HCT116 (cell line): Measurements from ENCODE around the gene NFATC3. TPM values are rescaled to one million over a fixed set of nuclear protein-coding genes. Genes with fewer than 3 reads are reported as not detected.

Experiments
- ATAC-seq: fragments of 200-7000 bp; cut with Tn5 transposase; 2 replicates; pipeline ENCODE4 v1.9.1; 2020; ENCODE audit warnings: mild to moderate bottlenecking, moderate library complexity
- BruUV-seq: library from RNA; stranded (reverse); fragments of 400-500 nt; replicated peaks from 2 replicates; lab custom pipeline; 2021; lab: Mats Ljungman, UMichigan
- CTCF ChIA-PET: fragments of 300-600 bp; sonication (Branson Sonifier 250); formaldehyde crosslinking; loops from one replicate; lab custom pipeline; 2021; ENCODE audit warnings: antibody characterized with exemption; lab: Charles Lee
- POLR2A ChIA-PET: fragments of 300-600, 350-600 bp; sonication (Branson Sonifier 250); formaldehyde crosslinking; loops from one replicate; lab custom pipeline; 2021; ENCODE audit warnings: antibody characterized with exemption; lab: Charles Lee
- RAD21 ChIA-PET, 2 experiments: fragments of 300-600 bp; sonication (Branson Sonifier 250); formaldehyde crosslinking; loops; one replicate each; lab custom pipeline; 2023; ENCODE audit warnings: low total read pairs in 2 of 2; ENCODE audit not compliant: uncharacterized antibody in 2 of 2, unreplicated experiment in 2 of 2, low non-redundant PET in 1 of 2; lab: Charles Lee
- DNase-seq: peaks from one replicate; pipeline ENCODE4 v3.0.0-alpha.2; 2010; ENCODE audit warnings: low read depth, low spot score
- H2AFZ ChIP-seq: fragments of 200-600 bp; shearing (Covaris generic), sonication (generic); 2 replicates; pipeline ENCODE4 v1.6.1; 2017; ENCODE audit warnings: low read depth, mixed run types, mixed read lengths, antibody characterized with exemption, low read length; ENCODE audit not compliant: poor library complexity, severe bottlenecking
- H3K27ac ChIP-seq: 2 replicates; pipeline ENCODE4 v1.5.1; 2012; ENCODE audit warnings: low read depth, low read length
- H3K27me3 ChIP-seq: fragments of 200-600 bp; sonication (generic); 2 replicates; pipeline ENCODE4 v1.6.1; 2016; ENCODE audit warnings: mixed run types, low read length, mixed read lengths; ENCODE audit not compliant: insufficient read depth
- H3K36me3 ChIP-seq, 2 experiments: fragments of 200-500 bp in 1 of 2; fragments of 200-600 bp in 1 of 2; sonication (Bioruptor generic) in 1 of 2; sonication (generic) in 1 of 2; 2 replicates each; pipeline versions ENCODE4 v1.5.1 to v1.6.1; 2014 to 2016; ENCODE audit warnings: low read length in 2 of 2, inconsistent platforms in 1 of 2, mixed read lengths in 1 of 2, mixed run types in 1 of 2; ENCODE audit not compliant: insufficient read depth in 2 of 2, control insufficient read depth in 1 of 2
- H3K4me1 ChIP-seq, 2 experiments: fragments of 200-600 bp in 1 of 2; sonication (generic) in 1 of 2; 2 replicates each; pipeline versions ENCODE4 v1.5.1 to v1.6.1; 2012 to 2017; ENCODE audit warnings: low read length in 2 of 2, inconsistent platforms in 1 of 2, mild to moderate bottlenecking in 1 of 2, mixed read lengths in 1 of 2, mixed run types in 1 of 2, moderate library complexity in 1 of 2; ENCODE audit not compliant: insufficient read depth in 2 of 2, control insufficient read depth in 1 of 2
- H3K4me2 ChIP-seq: fragments of 200-600 bp; sonication (generic); 2 replicates; pipeline ENCODE4 v1.6.1; 2017; ENCODE audit warnings: mixed run types, low read length, mixed read lengths
- H3K4me3 ChIP-seq, 2 experiments: fragments of 200-600 bp in 1 of 2; sonication (generic) in 1 of 2; replicated peaks in 1 of 2; 2 replicates each; pipeline ENCODE4 v1.5.1; 2011 to 2016; ENCODE audit warnings: low read length in 2 of 2, control low read depth in 1 of 2, low read depth in 1 of 2, mild to moderate bottlenecking in 1 of 2, mixed read lengths in 1 of 2, mixed run types in 1 of 2
- H3K79me2 ChIP-seq: fragments of 200-600 bp; sonication (generic); 2 replicates; pipeline ENCODE4 v1.6.1; 2017; ENCODE audit warnings: mild to moderate bottlenecking, mixed run types, low read length, moderate library complexity, mixed read lengths; ENCODE audit not compliant: insufficient read depth
- H3K9ac ChIP-seq: fragments of 200-600 bp; sonication (generic); 2 replicates; pipeline ENCODE4 v1.6.1; 2016; ENCODE audit warnings: low read length, mixed read lengths
- H3K9me2 ChIP-seq: fragments of 200-600 bp; sonication (generic), shearing (Covaris generic); 2 replicates; pipeline ENCODE4 v1.6.1; 2017; ENCODE audit warnings: mixed run types, mild to moderate bottlenecking, moderate library complexity; ENCODE audit not compliant: insufficient read depth
- H3K9me3 ChIP-seq, 2 experiments: fragments of 200-500 bp in 1 of 2; fragments of 200-600 bp in 1 of 2; sonication (Bioruptor generic) in 1 of 2; sonication (generic) in 1 of 2; 2 replicates each; pipeline ENCODE4 v1.6.1; 2014 to 2017; ENCODE audit warnings: low read length in 2 of 2, mixed read lengths in 2 of 2, inconsistent platforms in 1 of 2, low read depth in 1 of 2, mild to moderate bottlenecking in 1 of 2, mixed run types in 1 of 2, moderate library complexity in 1 of 2; ENCODE audit not compliant: control insufficient read depth in 1 of 2, insufficient read depth in 1 of 2
- H4K20me1 ChIP-seq: fragments of 200-600 bp; sonication (generic), shearing (Covaris generic); 2 replicates; pipeline ENCODE4 v1.6.1; 2017; ENCODE audit warnings: mixed run types, mild to moderate bottlenecking, moderate library complexity; ENCODE audit not compliant: insufficient read depth
- EGR1 ChIP-seq: IDR thresholded peaks from 2 replicates; pipeline ENCODE4 v1.6.1; 2012; ENCODE audit warnings: low read depth
- ELF1 ChIP-seq: IDR thresholded peaks from 2 replicates; pipeline ENCODE4 v1.6.1; 2012; ENCODE audit warnings: low read depth, borderline replicate concordance
- EZH2phosphoT487 ChIP-seq: fragments of 200-600 bp; IDR thresholded peaks from 2 replicates; pipeline ENCODE4 v1.6.1; 2018; ENCODE audit warnings: antibody characterized with exemption, borderline replicate concordance
- POLR2A ChIP-seq: IDR thresholded peaks from 2 replicates; pipeline ENCODE4 v1.7.0; 2011; ENCODE audit warnings: borderline replicate concordance; ENCODE audit not compliant: insufficient read depth, insufficient read length; ENCODE audit errors: extremely low read depth
- POLR2AphosphoS5 ChIP-seq: IDR thresholded peaks from 2 replicates; pipeline ENCODE4 v1.6.1; 2011; ENCODE audit warnings: mild to moderate bottlenecking, low read depth, low read length, moderate library complexity
- SP1 ChIP-seq: IDR thresholded peaks from 2 replicates; pipeline ENCODE4 v1.6.1; 2012; ENCODE audit warnings: low read depth
- ZFX ChIP-seq: fragments of 450-650 bp; IDR thresholded peaks from 2 replicates; pipeline ENCODE4 v1.6.1; 2017
- ZNF274 ChIP-seq: fragments of 200-500 bp; sonication (Bioruptor generic); IDR thresholded peaks from 2 replicates; pipeline ENCODE4 v1.6.1; 2014; ENCODE audit warnings: mild to moderate bottlenecking, low read depth, low read length, inconsistent platforms
- intact Hi-C: fragments of 100-400 bp; cut with micrococcal nuclease; formaldehyde crosslinking; loops from 2 replicates; pipeline ENCODE4 v1.10.0; 2022
- total RNA-seq: library from RNA; stranded (reverse); gene quantifications from one replicate; pipeline ENCODE4 v1.2.1, GENCODE V29; 2021; ENCODE audit not compliant: unreplicated experiment
- TF ChIP-seq, protein P1 (sequence below): IDR thresholded peaks from 2 replicates; pipeline ENCODE4 v1.6.1; 2012
- TF ChIP-seq, protein P2 (sequence below), 3 experiments: fragments of 200-600 bp in 1 of 3; sonication (generic) in 1 of 3; IDR thresholded peaks in 2 of 3; conservative IDR thresholded peaks in 1 of 3; 2 replicates each; pipeline ENCODE4 v1.5.1; 2012 to 2017; ENCODE audit warnings: low read depth in 2 of 3, low read length in 2 of 3, antibody characterized with exemption in 1 of 3, borderline replicate concordance in 1 of 3, control low read depth in 1 of 3, mild to moderate bottlenecking in 1 of 3, mixed read lengths in 1 of 3, mixed run types in 1 of 3, moderate library complexity in 1 of 3; ENCODE audit not compliant: insufficient read depth in 1 of 3
- TF ChIP-seq, protein P3 (sequence below): IDR thresholded peaks from 2 replicates; pipeline ENCODE4 v1.6.1; 2012

Gene NFATC3
- total RNA-seq, 1 experiment from 2014 or later, result 25.6 TPM

DNA sequence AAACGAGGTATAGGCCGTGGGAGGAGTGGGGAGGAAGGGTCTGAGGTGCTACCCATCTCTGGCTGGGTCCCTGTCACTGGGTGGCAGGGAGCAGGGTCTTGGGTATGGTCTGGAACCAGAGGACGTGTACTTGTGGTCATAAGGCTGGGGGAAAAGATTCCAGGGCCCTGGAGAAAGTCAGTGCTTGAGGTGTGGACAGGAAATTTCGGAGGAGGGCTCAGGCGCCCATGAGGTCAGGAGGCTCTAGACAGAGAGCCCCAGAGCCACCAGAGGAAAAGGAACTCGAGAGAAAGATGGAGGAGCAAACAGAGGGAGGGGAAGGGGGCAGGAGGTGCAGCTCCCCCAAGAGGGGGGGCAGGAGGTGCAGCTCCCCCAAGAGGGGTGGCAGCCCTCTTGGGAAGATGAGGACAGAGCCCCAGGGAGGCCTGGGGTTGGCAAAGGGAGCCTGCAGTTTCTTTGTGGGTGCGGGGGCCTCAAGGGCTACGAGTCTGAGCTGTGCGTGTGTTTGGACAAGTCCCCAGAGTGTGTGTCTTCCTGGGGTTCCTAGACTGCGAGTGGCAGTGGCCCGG lies 178.5 kb downstream of the NFATC3 start (continued):
- TF ChIP-seq EZH2phosphoT487 (no peak), ELF1 (no peak), ZNF274 (no peak)
- TF ChIP-seq, protein P1, sequence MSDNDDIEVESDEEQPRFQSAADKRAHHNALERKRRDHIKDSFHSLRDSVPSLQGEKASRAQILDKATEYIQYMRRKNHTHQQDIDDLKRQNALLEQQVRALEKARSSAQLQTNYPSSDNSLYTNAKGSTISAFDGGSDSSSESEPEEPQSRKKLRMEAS, result no peak
- TF ChIP-seq, protein P2, sequence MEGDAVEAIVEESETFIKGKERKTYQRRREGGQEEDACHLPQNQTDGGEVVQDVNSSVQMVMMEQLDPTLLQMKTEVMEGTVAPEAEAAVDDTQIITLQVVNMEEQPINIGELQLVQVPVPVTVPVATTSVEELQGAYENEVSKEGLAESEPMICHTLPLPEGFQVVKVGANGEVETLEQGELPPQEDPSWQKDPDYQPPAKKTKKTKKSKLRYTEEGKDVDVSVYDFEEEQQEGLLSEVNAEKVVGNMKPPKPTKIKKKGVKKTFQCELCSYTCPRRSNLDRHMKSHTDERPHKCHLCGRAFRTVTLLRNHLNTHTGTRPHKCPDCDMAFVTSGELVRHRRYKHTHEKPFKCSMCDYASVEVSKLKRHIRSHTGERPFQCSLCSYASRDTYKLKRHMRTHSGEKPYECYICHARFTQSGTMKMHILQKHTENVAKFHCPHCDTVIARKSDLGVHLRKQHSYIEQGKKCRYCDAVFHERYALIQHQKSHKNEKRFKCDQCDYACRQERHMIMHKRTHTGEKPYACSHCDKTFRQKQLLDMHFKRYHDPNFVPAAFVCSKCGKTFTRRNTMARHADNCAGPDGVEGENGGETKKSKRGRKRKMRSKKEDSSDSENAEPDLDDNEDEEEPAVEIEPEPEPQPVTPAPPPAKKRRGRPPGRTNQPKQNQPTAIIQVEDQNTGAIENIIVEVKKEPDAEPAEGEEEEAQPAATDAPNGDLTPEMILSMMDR (IDR thresholded peaks at IDR 0.05 in 2 of 3, conservative IDR thresholded peaks at IDR 0.05 in 1 of 3; ENCODE audit: borderline replicate concordance in 1 of 3, insufficient read depth in 1 of 3, low read depth in 2 of 3, low read length in 2 of 3), result no peak

DNA sequence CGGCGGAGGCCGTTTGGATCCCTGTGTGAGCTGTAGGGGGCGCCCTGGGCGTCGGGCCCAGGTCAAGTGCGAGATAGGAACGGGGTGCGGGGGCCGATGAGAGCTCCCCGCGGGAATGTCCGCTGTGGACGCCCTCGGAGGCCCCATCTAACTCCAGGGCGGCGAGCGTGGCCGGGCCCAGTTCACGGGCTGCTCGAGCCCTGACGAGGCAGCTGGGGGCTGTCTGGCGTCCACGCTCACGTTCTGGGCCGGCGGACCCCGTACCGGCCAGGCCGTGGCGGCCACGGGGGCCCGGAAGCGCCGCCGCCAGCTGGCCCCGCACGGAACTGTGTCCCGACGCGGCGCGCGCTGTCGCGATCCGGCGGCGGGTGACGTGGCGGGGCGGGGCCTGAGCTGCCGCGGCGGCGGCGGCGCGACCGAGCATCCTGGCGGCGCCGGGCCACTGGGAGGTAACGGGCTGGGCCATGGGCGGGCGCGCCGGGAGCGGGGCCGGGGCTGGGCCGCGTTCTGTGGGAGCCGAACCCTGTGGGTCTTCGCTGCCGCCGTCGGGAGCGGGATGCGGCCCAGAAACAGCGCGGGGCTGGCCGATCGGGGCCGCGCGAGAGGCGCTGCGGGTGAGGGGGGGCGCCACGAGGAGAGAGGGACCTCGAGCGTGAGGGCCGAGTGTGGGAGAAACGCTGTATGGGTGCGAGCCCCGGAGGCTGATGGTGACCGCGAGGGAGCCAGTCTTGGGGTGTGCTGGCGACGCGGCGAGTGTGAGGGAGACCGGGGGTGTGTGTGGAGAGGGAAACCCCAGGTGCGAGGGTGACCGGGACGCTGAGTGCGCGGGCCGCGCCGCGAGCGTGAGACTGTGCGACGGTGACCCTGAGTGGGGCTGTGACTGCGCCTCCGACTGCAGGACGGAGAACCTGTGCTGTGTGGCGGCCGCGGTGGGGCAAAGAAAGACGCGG lies 179.2 kb downstream of the NFATC3 start, which contains the start of gene SLC7A6:
Gene SLC7A6, plus strand, starts transcription at position 399 of the 950 bp plus-strand sequence. CDS start 10,201 bp downstream, outside the sequence.
- peak; percentile 27 for DNase-seq
- peak; percentile 18; the same call in 1 of the 2 replicates for TF ChIP-seq POLR2AphosphoS5
- TF ChIP-seq, protein P2 (IDR thresholded peaks at IDR 0.05 in 2 of 3, conservative IDR thresholded peaks at IDR 0.05 in 1 of 3; ENCODE audit: borderline replicate concordance in 1 of 3, insufficient read depth in 1 of 3, low read depth in 2 of 3, low read length in 2 of 3), result peak; percentile 67 to 76 (median 71)
- no peak for TF ChIP-seq SP1
- TF ChIP-seq EGR1, result peak; percentile 67
- TF ChIP-seq POLR2A, result peak; percentile 82
- TF ChIP-seq, protein P1, result peak; percentile 68
- TF ChIP-seq ZFX, result peak; percentile 84
- TF ChIP-seq, protein P3, sequence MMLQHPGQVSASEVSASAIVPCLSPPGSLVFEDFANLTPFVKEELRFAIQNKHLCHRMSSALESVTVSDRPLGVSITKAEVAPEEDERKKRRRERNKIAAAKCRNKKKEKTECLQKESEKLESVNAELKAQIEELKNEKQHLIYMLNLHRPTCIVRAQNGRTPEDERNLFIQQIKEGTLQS, result no peak
- Histone ChIP-seq H3K9me3 (no peaks in the 10 kb centered on the region), H3K27me3 (no peaks in the 10 kb centered on the region), H3K4me3 (peak within 1 kb of the TSS; percentile 73 to 85), H4K20me1 (peaks cover 12% of the 10 kb centered on the region; the same call in 1 of the 2 replicates), H3K27ac (peak within 1 kb of the TSS; percentile 91), H3K9ac (peak within 1 kb of the TSS; percentile 88), H2AFZ (peak within 1 kb of the TSS; percentile 32), H3K4me1 (peaks cover 25 to 33% of the 10 kb centered on the region in 2 experiments), H3K36me3 (no peaks in the 10 kb centered on the region), H3K79me2 (peaks cover 49% of the 10 kb centered on the region), H3K4me2 (peak within 1 kb of the TSS; percentile 89), H3K9me2 (no peaks in the 10 kb centered on the region)
- CTCF ChIA-PET, result interaction anchor here (0.6 to 5.2 kb wide), 22 partner anchors 8 to 604 kb away, joined by 3 to 54 read pairs (median 4); partner anchors contain the start of genes ACD, ESRP2, PLA2G15 and PRMT7
- peak; percentile 74 for ATAC-seq
- RAD21 ChIA-PET, result interaction anchor here (0.6 to 1.5 kb wide), 3 partner anchors 46 to 553 kb away, joined by 3 to 4 read pairs (median 3); partner anchors contain the start of genes PRMT7 (in 1 of the 2) and SLC7A6OS (in 1 of the 2)
- POLR2A ChIA-PET, result interaction anchor here (0.6 to 1.6 kb wide), 9 partner anchors 10 to 1638 kb away, joined by 3 to 6 read pairs (median 3); partner anchors contain the start of genes PLA2G15, PRMT7 and SLC7A6OS
- intact Hi-C loops, result loop anchor here (5.0 kb wide), 1 partner anchor 48 kb away; the partner anchor contains the start of genes PRMT7 and SLC7A6OS
- TSS peak; percentile 38 for BruUV-seq
